Activated CD8-positive, alpha-beta memory T cell treated with anti-CD3 and anti-CD28 coated beads, Interleukin-2, amount 50 U/mL, for 1 hour (primary cell): ENCODE measurements around the gene CREB3L2.

ENCODE experiments used
- DNase-seq: peaks from one replicate; pipeline ENCODE4 v3.0.0-alpha.2; 2020; ENCODE audit errors: extremely low read depth

The CREB3L2 gene

DNA sequence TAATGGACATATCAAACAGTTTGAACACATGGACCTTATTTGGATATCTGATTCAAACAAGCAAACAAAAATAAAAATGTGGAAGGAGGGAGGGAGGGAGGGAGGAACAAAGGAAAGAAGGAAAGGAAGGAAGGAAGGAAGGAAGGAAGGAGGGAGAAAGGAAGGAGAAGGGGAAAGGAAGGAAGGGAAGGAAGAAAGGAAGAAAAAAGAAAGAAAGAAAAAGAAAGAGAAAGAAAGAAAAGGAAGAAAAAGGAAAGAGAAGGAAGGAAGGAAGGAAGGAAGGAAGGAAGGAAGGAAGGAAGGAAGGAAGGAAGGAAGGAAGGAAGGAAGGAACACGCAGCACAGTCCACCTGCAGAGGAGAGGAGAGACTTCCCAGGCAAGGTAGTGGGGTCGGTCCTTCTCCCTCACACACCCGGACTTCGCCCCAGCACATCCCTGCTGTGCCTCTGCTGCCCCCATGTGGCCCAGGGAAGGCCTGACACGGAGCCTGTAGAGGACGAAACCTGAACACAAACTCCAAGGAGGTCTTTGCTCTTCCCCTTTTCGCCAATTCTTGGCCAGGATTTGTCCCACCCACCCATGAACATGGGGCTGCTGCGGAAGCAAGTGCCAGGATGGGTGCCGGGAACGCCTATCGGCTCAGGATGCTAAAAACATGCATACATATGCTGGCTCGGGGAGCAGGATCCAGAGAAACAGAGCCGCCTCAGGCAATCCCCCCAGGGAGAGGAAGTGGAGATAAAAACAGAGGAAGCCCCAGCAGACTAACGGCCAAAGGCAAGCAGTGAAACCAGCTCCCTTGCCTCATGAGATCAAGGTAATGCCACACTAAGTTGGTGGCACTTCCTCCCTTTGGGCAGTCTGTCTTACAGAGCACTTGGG, 102.8 kb downstream of the CREB3L2 start:
- DNase-seq: peak; percentile 26

DNA sequence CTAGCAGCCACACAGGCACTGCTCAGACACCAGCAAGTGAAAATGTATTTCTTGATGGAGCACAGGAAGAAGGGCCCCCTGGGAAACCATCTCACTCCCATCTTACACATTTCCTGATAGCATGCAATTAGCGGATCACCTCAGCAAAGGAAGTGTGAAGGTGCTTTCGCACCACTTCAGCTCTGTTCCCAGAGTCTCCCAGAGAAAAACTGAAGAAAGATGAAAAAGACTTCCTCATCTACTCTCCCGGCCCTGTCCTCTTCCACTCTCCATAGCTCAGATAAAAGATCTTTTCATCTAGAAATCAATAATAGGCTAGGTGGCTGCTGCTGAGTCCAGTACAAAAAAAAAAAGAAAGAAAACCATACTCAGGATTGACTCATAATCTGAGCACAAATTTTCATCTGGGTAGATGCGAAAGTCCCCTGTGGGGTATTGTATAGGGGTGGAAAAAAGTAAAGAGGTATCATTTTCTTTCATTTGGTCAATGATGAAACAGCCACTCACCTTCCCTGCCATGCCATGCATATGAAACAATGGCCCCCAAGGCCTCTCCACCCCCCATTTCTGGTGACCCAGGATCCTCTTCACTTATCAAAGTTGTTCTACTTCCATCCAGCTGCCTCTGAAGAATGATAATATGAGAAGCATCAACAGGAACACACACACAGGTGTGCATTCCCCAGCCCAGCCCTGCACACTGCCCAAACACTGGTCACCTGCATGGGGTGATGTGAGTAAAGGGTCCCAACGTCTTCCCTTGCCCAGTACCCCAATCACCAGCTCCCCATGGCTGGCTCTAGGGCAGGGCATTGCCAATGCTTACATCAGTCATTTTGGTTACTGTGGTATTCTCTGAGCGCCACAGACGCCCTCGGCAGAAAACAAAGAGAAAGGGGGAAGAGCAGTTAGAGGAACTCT, 106.3 kb downstream of the CREB3L2 start:
- no peak for DNase-seq

DNA sequence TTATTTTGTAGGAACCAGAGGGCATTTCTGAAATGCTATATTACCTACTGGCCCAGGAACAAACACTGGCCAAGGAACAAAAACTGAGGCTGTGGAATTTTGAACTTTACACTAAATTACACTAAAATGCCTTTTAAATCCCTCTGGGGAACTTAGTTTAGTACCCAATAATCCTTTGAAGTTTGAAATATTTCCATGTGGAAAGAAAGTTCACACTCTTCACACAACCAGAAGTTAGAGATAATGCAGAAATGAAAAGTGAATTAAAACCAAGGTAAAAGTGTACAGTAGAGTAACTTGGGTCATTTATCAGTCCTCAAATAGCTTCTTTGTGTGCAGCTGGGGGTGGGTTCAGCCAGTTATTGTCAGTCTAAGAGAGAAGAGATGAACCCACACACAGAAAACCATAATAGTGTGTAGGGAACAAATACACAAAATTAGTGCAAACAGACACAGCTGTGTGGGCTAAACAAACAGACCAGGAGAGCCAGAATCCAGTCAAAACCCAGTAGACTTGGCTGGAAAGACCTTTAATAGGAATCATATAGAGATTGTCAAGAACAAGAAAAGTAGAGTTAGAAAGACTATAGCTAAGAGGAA, 108.6 kb downstream of the CREB3L2 start:
- no peak for DNase-seq

DNA sequence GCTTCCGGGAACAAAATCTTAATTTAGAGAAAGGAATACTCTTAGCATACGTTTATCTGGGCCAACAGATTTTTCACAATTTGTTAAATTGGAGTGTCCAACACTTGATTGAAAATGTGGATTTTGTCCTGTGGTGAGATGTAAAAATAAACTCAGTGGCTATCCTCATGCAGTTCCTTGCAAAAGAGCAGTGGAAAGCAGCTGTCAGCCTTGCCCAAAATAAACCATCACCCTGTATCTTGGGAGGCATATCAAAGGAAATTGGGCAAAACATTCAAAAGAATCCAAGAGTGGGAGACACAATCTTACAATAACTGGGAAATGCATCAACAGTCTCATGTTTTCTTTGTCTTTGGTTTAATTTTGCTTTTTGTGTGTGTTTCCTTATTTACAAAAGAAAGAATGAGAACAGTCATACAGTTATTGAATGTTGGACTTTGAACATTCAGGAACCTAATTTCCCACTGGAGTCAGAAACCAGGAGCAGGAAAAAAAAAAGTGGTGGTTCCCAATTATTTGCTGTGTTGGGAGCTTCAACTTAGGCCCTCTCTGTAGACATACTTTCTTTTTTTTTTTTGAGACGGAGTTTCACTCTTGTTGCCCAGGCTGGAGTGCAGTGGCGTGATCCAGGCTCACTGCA, 110.8 kb downstream of the CREB3L2 start:
- no peak for DNase-seq

DNA sequence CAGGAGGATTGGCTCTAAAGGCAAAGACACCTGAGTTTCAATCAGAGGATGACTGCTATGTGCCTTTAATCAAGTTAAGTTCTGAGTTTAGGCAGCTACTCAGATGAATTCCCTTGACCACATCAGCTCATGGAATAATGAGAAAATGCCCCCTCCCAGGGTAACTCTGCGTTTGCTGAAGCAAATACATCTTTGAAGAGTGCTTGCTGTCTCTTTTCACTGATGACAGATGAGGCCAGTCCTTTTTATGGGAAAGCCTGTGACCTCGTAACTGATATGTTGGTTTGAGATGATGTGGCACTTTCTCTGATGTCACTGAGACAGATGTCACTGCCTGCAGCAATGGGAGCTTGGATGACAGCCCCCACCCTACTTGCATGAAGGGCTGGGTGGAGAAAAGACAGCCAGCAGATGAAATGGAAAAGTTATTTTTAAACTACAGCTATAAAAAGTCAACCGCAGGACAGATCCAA, 111.4 kb downstream of the CREB3L2 start:
- no peak for DNase-seq

DNA sequence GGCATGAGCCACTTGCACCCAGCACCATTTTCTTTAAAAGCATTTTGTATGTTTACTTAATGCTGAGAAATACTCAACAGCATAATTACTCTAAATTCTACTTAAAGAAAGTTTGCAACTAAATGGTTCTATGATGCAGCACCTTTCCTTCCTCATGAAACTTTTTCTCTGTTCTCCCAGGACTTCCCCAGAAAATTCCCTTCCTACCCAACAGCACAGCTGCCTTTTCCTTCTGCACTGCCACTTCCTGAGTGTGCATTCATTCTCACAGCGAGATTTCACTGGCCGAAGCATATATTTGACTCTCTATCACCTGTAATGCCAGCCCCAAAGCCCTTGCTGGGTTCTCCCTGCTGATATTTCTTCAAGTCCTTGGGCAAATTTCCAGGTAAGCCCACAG, 113.6 kb downstream of the CREB3L2 start:
- no peak for DNase-seq

DNA sequence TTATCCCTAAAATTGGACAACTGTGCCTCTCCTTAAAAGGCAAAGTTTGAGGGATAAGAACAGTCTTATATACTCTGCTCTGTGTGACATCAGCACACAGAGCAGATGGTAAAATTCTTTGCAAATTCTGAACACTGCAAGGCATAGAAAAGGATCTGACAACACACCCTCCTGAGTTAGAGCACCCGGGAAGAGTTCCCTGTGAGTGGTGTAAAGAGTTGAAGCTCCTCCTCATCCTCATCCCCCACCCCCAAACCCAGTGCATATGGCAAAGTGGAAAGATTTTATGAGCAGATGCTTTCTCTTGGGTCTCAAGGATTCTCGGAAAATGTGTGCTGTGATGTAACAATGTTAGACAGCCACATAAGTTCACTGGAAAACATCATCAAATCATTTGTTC, 115.1 kb downstream of the CREB3L2 start:
- no peak for DNase-seq

DNA sequence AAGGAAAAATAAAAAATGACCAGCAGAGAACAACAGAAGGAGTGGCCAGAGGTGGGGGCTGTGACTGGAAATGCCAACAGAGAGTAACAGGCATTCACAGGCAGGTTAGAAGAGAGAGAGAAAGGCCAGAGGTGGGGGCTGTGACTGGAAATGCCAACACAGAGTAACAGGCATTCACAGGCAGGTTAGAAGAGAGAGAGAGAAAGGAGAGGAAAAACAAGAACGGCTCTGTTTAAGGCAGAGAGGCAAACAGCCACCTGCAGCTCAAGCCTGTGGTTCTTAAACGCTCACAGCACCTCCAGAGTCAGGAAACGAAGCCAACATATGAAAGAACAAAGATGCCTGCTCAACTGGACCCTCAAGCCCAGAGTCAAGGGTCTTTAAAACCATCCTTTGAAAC, 115.6 kb downstream of the CREB3L2 start:
- DNase-seq: no peak

DNA sequence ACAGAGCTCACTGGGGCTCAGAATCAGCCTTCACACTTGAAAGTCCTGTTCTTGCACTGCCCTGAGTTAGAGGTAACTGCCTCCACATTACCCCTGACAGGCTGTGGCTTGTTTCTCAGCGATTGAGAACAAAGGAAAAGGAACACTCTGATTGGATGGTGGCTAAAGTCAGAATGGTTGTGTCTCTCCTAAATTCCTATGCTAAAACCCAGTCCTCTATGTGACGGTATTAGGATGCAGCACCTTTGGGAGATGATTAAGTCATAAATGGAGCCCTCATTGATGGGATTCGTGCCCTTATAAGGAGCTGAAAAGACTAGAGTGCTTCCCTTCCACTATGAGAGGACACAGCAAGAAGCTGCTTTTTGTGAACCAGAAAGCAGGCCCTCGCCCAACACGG, 116.2 kb downstream of the CREB3L2 start:
- no peak for DNase-seq

DNA sequence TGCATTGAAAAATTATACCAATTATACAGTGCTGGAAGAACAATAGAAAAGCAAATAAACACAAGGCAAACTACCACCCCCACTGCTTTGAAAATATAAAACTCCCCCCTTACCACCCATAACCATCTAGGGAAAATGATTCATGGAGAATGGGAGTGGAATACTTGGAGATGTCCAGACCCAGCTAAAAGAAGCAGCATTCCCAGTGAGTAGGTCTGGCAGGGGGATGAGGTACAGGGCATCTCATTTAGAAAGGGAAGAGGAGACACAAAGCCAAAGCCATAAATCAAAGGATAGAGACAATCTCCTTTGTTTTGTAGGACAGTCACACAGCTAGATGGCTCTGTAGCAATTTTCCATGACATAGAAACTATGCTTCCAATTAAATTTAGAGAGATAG, 119.1 kb downstream of the CREB3L2 start:
- no peak for DNase-seq

DNA sequence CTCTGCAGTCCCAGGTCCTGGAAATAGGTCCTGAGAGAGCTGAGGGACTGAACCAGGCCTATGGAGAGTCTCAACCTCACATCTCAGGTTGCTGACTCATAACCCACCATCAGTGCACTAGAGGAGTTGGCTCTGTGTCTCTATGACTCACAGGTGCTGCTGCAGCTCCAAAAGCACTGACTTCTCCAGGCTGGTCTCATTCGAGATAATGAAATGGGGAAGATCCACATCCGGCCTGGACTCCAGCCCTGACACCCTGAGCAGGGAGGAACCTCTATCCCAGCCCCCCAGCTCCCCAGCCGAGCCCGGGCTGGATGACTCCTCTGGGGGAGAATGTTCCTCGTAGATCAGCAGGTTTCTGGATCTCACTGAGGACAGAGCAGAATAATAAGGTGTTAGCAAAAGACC, 119.6 kb downstream of the CREB3L2 start:
- no peak for DNase-seq

DNA sequence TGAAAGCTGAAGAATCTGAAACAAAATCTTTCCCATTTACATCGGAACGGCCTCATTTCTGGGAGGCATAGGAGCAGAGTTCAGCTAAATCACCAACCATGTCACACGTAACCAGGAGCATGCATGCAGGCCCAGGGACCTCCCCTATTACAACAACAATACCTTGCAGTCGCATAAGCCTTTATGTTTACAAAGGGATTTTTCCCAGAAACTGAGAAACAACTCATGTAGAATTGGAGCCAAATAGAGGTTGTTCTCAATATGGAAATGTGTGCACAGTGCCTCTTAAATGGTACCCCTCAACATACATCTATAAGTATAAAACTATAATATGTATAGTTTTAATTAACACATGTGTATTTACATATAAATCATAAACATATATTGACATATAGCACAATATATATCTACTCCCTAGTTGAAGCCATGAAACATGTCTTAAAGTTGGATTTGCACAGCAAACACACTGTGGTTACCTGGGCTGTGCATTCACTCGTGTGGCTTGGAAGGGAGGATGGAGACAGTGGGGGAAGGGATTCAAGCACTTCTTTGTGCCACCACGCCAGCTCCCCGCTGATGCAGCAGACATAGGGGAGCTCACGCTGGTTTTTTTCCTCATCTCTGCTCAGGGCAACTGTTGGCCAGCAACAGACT, 120.2 kb downstream of the CREB3L2 start:
- no peak for DNase-seq

DNA sequence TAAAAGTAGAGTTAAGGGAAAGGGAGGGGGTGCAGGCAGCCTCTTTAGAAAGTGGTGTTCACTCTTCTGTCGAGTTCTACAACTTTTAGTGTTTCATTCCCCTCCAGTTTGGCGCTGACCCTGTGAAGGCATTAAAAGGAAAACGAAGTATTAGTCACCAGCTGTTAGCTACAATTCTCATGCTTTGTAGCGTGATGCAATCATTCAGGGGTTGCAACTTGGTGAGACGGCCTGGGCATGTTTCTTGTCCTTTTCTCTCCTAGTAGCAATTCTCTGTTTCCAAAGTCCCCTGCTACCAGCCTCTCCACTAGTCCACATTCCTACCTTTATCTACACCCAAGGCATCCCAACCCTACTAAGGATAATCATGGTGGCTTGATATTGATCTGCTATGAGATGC, 121.5 kb downstream of the CREB3L2 start:
- DNase-seq: no peak

DNA sequence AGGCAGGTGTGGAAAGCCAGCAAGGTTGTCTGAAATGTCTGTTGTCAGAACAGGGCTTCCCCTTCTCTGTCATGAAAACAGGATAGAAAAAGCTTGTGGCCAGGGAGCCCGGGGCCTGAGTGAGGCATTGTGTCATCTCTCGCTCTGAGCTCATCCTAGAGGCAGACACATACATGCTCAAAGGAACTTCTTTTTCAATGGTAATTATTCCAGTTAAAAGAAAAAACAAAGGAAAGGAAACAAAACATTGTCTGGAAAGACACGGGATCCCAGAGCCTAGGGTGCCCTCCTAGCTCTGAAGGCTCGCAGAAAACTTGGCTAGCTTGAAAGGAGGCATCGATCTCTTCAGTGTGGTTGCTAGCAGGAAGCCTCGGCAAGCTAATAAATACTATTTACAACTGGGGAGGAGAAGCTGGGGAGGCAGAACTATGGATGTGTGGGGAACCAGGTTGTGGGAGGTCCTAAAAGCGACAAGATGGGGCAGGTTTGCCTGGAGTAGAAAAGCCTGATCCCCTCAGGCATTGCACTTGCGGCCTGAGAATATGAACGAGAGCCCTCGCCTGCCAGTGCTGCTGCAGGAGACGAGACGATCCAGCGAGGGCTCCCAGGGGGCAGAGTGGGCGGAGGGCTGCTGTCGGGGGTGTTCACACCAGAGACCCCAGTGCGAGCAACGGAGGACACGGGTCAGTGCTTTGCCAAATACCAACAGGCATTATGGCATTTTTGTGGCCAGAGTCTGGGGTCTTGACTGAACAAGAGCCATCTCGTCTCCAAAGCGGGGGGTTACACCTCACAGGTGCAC, 122.3 kb downstream of the CREB3L2 start:
- no peak for DNase-seq

DNA sequence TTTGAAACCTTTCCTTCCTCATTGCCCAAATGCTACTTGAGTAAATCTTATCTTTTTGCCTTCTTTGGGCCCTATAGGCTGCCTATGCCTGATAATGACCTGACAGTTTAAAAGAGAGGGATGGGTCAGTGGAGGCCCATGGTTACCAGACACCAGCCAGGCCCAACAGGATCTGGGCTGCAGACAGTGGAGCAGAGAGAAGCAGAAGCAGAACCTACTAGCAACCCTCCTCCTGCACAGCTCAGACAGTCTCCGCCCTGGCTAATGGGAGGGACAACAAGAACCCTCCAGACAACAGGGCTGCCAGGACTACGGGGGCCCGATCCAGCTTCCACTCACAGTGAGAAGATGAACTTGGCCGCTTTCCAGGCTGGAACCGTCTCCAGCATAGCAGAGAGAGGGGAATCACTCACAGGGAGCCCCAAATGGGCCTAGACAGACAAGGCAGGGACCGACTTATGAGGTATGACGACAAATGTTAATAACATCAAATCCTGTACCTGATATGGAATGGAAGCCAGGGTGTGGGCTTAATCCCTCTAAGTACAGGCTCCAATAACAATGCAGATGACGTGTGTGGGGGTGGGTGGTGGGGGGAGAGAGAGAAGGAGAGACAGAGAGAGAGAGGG, 123.4 kb downstream of the CREB3L2 start:
- no peak for DNase-seq

DNA sequence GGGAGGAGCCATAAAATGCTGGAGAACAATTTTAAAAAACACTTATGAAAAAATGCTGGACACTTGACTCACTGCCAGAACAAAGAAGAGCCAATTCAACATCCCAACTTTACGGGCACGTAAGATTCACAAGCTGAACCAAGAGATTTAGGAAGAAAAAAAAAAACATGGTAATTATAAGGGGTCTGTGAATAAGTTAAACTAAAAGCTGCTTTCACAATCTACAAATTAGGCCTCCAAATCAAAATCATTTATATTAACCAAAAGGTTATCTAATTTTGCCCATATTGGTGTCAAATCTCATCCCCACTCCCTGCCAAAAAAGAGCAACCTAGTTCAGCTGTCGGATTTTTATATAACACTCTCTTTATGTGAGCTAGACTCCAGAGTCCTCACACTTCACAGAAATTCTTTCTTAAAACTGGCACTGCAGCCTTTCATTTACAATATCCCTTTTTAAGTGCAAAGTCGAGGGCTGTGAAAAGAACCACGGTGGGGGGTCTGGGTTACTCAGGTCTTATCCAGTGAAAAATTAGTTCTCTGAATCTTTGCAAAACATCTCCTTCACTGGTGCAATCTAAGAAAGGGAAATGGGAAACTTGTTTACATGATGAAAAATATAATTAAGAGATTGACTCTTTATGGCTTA, 124.7 kb downstream of the CREB3L2 start:
- no peak for DNase-seq

DNA sequence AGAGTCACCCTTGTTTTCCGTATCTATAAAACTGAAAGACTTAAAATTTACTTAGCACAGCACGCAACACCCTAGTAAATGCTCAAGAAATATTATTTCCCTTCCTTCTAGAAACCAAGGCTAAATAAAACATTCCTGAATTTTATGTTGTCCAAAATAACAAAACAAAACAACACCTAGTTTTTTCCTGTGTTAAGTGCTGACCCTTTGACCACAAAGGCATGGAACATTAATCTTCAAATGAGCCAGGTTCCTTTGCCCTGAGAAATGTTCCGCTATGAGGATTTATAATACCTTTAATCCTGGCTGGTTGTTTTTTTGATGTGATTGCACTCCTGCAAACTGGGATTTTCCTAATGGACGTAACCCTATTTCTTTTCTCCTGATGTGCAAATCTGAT, 126.1 kb downstream of the CREB3L2 start:
- no peak for DNase-seq

DNA sequence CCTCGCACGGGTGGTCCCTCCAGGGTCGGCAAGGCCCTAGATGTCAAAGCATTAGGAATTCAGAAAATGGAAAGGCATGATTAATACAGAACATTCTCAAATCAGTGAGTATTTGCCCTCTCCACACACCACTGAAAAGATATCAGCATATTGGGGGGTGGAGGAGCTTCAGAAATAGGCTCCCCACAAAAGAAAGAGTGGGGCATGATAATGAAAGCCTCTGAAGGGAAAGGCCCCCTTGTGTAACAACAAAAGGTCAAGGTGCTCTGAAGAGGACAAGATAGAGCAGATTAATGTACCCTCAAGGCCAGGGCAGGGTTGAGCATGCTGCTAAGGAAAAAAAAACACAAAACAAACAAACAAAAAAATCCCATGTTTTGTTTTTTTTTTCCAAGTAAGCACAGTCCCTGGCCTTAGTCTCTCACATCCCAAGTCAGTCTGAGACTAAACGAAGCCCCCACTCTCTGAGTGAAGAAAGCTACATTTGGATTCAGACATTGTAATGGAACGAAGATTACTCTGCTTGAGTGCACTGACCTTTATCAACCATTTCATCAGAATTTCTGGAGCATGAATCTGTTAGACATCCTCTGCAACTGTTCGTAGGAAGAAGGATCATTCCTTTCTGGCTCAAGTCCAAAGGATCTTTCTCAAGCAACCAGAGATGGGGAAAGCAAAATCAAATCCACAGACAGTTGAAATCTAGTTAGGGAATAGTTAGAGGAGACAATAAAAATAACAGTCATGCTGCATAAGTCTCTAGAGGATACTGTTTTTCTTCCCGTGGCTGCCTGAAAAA, 127.7 kb downstream of the CREB3L2 start:
- DNase-seq: no peak

DNA sequence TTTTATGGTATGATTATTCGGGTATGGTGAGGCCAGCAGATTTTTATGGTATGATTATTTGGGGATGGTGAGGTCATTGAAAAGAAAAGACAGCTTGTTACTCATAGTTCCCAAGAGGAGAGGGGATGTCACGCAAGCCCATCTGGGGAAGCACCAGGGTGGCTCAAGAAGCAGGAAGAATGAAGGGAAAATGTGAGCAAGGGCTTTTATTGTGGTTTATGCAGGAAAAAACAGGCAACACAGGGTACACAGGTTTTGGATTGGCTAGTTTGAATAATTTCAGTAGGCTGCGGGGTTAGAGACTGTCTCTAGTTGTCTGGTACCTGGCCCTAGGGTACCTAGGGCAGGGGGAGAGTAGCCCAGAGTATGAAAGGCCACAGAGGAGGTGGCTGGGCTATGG, 128.4 kb downstream of the CREB3L2 start:
- no peak for DNase-seq
